Effector CD8-positive, alpha-beta T cell (primary cell): ENCODE results near the gene CPA3.

Experiments used
- DNase-seq: peaks from one replicate; lab custom pipeline; 2025; lab: John Stamatoyannopoulos, UW
- total RNA-seq, 4 experiments: gene quantifications; one replicate each; lab custom pipeline; 2026; lab: John Stamatoyannopoulos, UW

Gene CPA3
- total RNA-seq = 0 reads per million in 4 experiments

DNA sequence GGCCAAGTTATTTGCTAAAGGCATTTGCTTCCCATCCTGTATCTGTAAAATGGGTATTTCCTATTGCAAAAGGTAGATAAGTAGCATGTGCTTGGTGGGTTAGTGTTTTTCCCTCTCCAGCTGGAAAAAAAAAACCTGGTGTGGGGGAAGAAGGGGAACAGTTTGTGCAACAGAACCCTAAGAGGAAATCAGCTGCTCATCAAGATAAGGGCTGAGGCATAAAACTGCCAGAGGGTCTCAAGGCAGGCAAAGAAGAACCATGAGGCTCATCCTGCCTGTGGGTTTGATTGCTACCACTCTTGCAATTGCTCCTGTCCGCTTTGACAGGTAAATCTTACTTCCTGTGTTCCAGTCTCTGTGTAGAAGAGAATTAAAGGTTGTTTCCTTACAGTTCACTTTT lies at the start of gene CPA3:
TSS of gene CPA3 (plus strand) at position 248 of the 400 bp plus-strand sequence. CDS start at position 260, 12 bp downstream.
- DNase-seq = no peak

- DNase-seq = no peak
These were observed 49.6 kb upstream of the CPA3 start for GRCh38 chr3:148815316-148816110.

DNA sequence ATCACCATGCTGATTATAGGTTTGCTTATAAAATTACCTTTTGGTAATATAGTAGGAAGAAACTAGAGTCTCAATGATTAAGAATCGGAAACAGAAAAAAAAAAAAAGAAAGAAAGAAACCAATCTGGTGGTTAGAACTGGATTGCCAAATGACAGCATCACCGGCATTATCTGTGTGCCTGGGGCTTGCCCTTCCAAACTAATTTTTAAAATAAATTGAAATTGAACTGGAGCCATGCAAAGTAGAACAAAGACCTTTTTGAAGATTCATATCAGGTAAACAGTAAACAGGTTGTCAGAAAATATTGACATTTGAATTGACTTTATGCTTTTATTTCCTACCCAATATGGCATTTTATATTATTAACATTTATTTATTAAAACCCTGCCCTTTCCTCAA lies 48.7 kb upstream of the CPA3 start:
- no peak for DNase-seq

- DNase-seq = no peak
These were observed 48.0 kb upstream of the CPA3 start for GRCh38 chr3:148816981-148817525.

DNA sequence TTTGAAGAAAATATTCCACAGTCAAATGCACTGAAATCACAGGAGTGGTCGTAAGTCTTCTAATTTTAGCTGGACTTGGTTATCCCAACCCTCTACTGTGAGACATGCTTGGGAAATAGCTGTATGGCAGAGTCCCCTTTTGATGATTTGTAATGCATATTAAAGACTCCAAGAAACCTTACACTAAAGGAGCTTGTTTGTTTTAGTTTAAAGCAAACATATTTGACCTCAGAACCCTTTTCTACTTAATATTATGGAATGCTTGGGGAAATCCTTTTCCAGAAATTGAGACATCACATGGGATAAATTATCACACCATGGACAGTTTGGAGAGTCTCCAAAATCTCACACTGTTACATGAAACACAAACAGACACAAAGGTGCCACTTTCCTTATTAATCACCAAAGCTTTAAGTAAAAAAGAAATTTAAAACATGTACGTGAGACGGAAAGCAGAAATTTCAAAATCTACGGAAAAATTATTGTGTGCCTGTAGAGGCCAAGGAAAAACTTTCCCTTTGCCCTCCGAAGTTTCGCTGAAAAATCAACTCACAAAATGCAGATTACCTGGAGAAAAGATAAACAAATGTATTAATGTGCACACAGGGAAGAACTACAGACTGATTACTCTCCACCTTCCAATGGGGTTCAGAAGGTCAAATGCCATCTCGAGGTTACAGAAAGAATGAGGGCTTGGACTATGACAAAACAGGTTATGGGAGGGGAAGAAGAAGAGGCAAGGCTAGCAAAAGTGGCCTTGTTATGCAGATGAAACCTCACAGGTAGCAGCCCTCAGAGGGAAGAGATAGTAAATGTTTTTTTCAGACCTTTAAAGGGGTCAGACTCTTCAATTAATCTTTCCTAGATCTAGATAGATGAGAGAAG lies 44.5 kb upstream of the CPA3 start:
- DNase-seq = no peak

- DNase-seq = no peak
These were observed 42.1 kb upstream of the CPA3 start for GRCh38 chr3:148823026-148823425.

- no peak for DNase-seq
These were observed 39.6 kb upstream of the CPA3 start for GRCh38 chr3:148825476-148825875.

GRCh38 chr3:148827585-148827984 lies 37.5 kb upstream of the CPA3 start, which contains the start of gene CPB1:
Gene CPB1, plus strand, starts transcription at chr3:148827811. Its CDS starts 13 bp downstream, at chr3:148827824.
- no peak for DNase-seq

DNA sequence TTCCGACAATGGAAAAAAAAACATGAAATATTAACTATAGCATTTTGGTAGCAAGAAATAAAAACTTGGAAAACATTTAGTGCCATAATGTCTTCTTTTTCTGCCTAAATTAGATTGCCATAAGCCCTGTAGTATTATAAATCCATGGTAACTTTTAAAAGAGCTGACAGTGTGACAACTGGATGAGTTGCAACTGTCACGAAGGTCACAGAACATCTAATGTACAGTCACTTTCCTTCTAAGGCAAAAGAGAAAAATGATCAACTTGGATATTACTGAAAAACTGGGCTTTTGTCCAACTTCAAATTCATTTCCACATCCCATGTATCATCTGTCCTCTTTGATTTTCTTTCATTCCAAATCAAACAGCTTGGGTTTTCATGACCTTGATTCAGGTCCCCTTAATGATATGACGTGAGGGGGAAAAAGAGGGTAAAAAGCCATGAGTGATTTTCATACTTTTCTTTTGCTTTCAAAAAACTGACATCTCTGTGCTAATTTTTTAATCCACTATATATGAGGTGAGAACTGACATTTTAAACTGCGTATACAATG lies 36.9 kb upstream of the CPA3 start:
- no peak for DNase-seq

GRCh38 chr3:148829926-148830325 lies 35.2 kb upstream of the CPA3 start:
- DNase-seq = no peak

- no peak for DNase-seq
These were observed 31.9 kb upstream of the CPA3 start for GRCh38 chr3:148833223-148833622.

DNA sequence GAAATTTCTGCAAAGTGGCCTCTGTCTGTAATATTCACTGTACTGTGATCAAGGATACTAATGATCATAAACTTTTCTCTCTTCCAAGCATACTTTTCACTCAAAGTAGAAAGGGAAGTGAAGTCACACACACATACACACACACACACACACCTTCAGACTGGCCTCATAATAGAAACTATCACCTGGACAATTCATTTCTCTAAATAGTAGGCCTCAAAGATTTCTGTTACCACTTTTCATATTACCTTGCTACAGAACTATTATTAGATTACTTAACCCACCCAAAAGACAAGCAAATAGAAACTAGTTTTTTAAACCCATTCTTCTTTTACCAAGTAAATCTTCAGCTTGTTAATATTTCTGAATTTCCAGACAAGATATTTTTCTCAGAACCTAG lies 25.3 kb upstream of the CPA3 start:
- DNase-seq = no peak

DNA sequence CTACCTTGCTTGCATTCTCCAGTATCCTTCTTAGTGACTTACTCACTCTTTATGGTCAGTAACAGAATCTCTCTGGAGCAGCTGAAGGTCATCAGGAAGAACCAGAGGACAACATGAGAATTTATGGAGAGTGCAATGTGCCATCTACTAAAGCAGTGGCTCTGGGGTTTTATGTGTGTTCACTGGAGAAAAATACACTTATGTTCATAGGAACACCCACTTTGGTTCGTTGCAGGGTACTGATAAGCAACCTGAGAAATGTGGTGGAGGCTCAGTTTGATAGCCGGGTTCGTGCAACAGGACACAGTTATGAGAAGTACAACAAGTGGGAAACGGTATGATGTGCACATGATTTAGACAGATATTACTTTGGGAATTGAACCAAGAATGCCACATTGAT lies 24.6 kb upstream of the CPA3 start:
- DNase-seq = no peak

DNA sequence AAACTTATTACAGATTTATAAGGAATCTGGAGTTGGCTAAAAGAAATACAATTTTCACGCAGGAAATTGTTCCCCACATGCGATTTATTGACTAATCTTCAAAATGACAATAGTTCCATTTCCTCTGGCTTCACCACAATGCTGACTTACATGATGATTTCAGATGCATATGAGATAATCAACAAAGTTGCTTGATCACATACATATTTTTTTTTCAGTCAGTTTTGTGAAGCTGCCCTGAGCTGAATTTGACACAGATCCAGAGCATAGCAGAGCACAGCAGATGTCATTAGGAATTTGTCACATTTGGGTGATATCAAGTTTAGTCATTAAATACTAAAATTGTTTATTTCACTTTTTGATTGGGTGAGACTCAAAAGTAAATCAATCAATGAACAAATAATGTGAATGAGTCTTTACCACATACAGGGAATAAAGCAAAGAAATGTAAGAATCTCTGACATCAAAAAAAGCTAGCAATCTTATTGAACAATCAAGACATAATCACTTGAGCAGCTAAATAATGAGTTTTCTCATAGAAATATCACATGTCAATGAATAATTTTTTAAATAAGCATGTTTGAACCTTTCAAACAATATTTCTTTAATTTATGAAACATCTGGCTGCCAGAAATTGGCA lies 19.2 kb upstream of the CPA3 start:
- DNase-seq = no peak

DNA sequence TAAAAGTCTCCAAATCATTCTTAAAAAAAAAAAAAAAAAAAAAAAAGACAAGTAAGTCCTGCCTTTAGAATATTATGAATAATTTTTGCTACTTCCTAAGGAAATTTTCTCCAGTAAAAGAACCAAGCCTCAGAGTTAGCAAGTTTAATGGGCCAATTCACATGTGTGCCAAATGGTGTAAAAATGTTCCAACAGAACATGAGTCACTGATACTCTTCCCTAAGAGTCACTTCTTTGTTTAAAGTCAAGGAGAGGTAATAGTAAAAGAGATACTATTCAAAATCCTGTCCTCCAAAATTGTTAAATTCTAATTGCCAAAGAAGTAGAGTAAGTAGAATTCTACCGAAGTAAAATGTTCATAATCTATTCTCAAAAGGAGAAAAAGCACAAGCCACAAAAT lies 17.7 kb upstream of the CPA3 start:
- no peak for DNase-seq

GRCh38 chr3:148848410-148848809 lies 16.7 kb upstream of the CPA3 start:
- DNase-seq = no peak

DNA sequence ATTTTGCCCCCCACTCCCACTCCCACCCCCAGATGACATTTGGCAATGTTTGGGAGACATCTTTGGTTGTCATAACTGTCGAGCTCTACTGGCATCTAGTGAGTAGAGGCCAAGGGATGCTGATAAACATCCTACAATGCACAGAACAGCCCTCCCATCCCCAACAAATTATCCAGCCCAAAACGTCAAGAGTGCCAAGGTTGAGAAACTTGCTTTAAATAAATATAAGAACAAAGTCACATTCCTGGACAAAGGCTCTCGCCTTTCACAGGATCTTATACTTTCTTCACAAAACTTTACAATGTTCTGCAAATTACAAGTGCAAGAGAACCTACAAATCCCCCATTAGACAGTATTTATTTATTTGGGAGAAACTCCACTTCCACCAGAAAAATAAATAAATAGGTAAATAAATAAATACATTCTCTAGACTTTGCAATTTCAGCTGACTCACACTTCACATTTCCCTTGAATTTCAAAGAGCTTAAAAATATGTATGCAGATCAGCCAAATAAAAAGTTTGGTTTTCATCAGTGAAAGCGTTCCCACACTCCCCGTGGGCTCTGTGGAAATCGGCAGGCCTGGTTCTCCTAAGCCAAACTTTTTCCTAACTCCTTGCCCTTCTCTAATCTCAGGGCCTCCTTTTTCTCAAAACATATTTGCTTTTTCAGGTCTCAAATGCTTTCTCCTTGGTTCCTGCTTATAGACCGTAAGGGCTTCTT lies 12.7 kb upstream of the CPA3 start:
- DNase-seq = no peak

- no peak for DNase-seq
These were observed 12.0 kb upstream of the CPA3 start for GRCh38 chr3:148853076-148853475.

- no peak for DNase-seq
These were observed 11.0 kb upstream of the CPA3 start for GRCh38 chr3:148854061-148854460.

- no peak for DNase-seq
These were observed 8.7 kb upstream of the CPA3 start for GRCh38 chr3:148856384-148856783.

DNA sequence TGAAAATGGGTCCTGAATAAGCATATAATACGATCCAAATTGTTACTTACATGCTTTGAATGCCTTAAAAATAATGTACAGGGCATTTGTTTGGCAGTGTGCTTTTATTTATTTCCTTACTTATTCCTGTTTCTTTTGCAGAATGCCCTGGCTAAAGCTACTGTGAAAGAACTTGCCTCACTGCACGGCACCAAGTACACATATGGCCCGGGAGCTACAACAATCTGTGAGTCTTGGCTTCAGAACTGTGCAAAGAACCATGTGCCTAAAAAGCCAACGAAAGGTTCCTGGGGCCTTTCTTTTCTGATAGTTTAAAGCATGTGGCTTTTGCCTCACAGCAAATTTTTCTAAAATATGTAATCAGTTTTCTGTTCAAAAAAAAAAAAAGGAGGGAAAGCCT lies 7.8 kb upstream of the CPA3 start:
- DNase-seq = no peak
